Measurements from ENCODE around the gene IRF2BP1.

Gene IRF2BP1

GRCh38 chr19:45873219-45873772 is 12.6 kb downstream of the IRF2BP1 start:
- ChIA-PET POLR2A (interaction anchor here (0.6 kb wide), 1 partner anchor 75 kb away, joined by 3 read pairs; no protein-coding TSS in a partner anchor), CTCF (interaction anchor here (1.1 to 1.2 kb wide), 2 partner anchors 9 to 204 kb away, joined by 4 read pairs; no protein-coding TSS in a partner anchor)
- Histone ChIP-seq H3K27ac (ENCODE audit: extremely low read depth, low read depth, low read length) (no peak overlapping the region), H3K4me3 (ENCODE audit: low read depth, low read length) (no peak overlapping the region), H3K9me3 (ENCODE audit: control insufficient read depth, insufficient read depth, low read depth, low read length) (no peaks in the 10 kb centered on the region), H3K36me3 (ENCODE audit: control insufficient read depth in 2 of 2, insufficient read depth in 1 of 2, low read length in 2 of 2) (no peaks in the 10 kb centered on the region), H3K4me1 (ENCODE audit: control insufficient read depth, insufficient read depth, low read length) (no peaks in the 10 kb centered on the region)
- no peak for TF ChIP-seq ZNF324 (tag by site-specific recombination; IDR thresholded peaks at IDR 0.05)
- TF ChIP-seq ZNF148 (tag by site-specific recombination; IDR thresholded peaks at IDR 0.05; ENCODE audit: borderline replicate concordance): no peak
- no peak for TF ChIP-seq ZFP69B (tag by site-specific recombination; IDR thresholded peaks at IDR 0.05)
- no peak for TF ChIP-seq ZNF37A (tag by site-specific recombination; IDR thresholded peaks at IDR 0.05)
- TF ChIP-seq ZNF354C (tag by site-specific recombination; IDR thresholded peaks at IDR 0.05; ENCODE audit: borderline replicate concordance, low read depth): no peak
- no peak for TF ChIP-seq ZNF24 (tag by site-specific recombination; IDR thresholded peaks at IDR 0.05)
- TF ChIP-seq ZNF660 (tag by site-specific recombination; IDR thresholded peaks at IDR 0.05): no peak
- TF ChIP-seq ZNF48 (tag by site-specific recombination; IDR thresholded peaks at IDR 0.05): no peak
- no peak for TF ChIP-seq ZNF645 (tag by site-specific recombination; IDR thresholded peaks at IDR 0.05)
- TF ChIP-seq ZNF571 (tag by site-specific recombination; IDR thresholded peaks at IDR 0.05): no peak
- no peak for TF ChIP-seq ZNF157 (tag by site-specific recombination; IDR thresholded peaks at IDR 0.05)
- no peak for TF ChIP-seq ZNF341 (tag by site-specific recombination; IDR thresholded peaks at IDR 0.05; ENCODE audit: low read depth)
- TF ChIP-seq ZNF610 (tag by site-specific recombination; IDR thresholded peaks at IDR 0.05; ENCODE audit: borderline replicate concordance): no peak
- no peak for TF ChIP-seq FEZF1 (tag by site-specific recombination; IDR thresholded peaks at IDR 0.05)
- no peak for TF ChIP-seq SP7 (tag by site-specific recombination; IDR thresholded peaks at IDR 0.05)
- no peak for TF ChIP-seq ZNF114 (tag by site-specific recombination; IDR thresholded peaks at IDR 0.05)
- no peak for TF ChIP-seq ZNF521 (tag by site-specific recombination; IDR thresholded peaks at IDR 0.05)
- TF ChIP-seq ZNF600 (tag by site-specific recombination; IDR thresholded peaks at IDR 0.05): no peak

GRCh38 chr19:45872095-45872919 is 13.6 kb downstream of the IRF2BP1 start:
- Histone ChIP-seq H3K4me3 (ENCODE audit: low read depth, low read length) (no peak overlapping the region), H3K9me3 (ENCODE audit: control insufficient read depth, insufficient read depth, low read depth, low read length) (no peaks in the 10 kb centered on the region), H3K36me3 (ENCODE audit: control insufficient read depth in 2 of 2, insufficient read depth in 1 of 2, low read length in 2 of 2) (no peaks in the 10 kb centered on the region), H3K4me1 (ENCODE audit: control insufficient read depth, insufficient read depth, low read length) (no peaks in the 10 kb centered on the region), H3K27ac (ENCODE audit: extremely low read depth, low read depth, low read length) (no peak overlapping the region)
- ChIA-PET CTCF (interaction anchor here (3.3 kb wide), 1 partner anchor 10 kb away, joined by 19 read pairs; no protein-coding TSS in a partner anchor), POLR2A (no interaction called here)
- TF ChIP-seq ZNF449 (tag by site-specific recombination; IDR thresholded peaks at IDR 0.05) (no peak), ZNF404 (tag by site-specific recombination; IDR thresholded peaks at IDR 0.05) (no peak), ZNF510 (tag by site-specific recombination; IDR thresholded peaks at IDR 0.05; ENCODE audit: insufficient replicate concordance) (no peak), ZNF645 (tag by site-specific recombination; IDR thresholded peaks at IDR 0.05) (no peak)

All from HEK293 (cell line).